MG63 (cell line): ENCODE data around the gene OLFML3. TPM values are rescaled to one million over a fixed set of nuclear protein-coding genes. Genes with fewer than 3 reads are reported as not detected.

Source experiments
- total RNA-seq: library from RNA; depleted of rRNA; stranded (reverse); fragments of >200 nt; shearing (Covaris generic); gene quantifications from 2 replicates; pipeline ENCODE4 v1.2.3, GENCODE V29; 2014; ENCODE audit warnings: low replicate concordance; rRNA removed

Gene OLFML3
- total RNA-seq, 1 experiment from 2014 or later = 2.7 TPM

Other genes with a start within 250 kb of the OLFML3 start
- gene PHTF1, start 220.0 kb upstream of the OLFML3 start, total RNA-seq = 25.0 and 30.2 TPM in 2 replicates
- 6.9 and 40.7 TPM in 2 replicates for gene RSBN1, start 167.0 kb upstream of the OLFML3 start, total RNA-seq
- not detected in 2 replicates for gene PTPN22, start 107.8 kb upstream of the OLFML3 start, total RNA-seq
- 0.03 and 1.2 TPM in 2 replicates for gene BCL2L15, start 91.9 kb upstream of the OLFML3 start, total RNA-seq
- 12.3 and 12.7 TPM in 2 replicates for gene AP4B1, start 74.7 kb upstream of the OLFML3 start, total RNA-seq
- gene DCLRE1B, start 74.1 kb upstream of the OLFML3 start, total RNA-seq = 11.6 and 11.8 TPM in 2 replicates
- gene HIPK1, start 50.1 kb upstream of the OLFML3 start, total RNA-seq = 8.5 and 14.3 TPM in 2 replicates
- not detected in 2 replicates for gene SYT6, start 174.4 kb downstream of the OLFML3 start, total RNA-seq